ENCODE measurements around the gene ARHGAP42.

DNA sequence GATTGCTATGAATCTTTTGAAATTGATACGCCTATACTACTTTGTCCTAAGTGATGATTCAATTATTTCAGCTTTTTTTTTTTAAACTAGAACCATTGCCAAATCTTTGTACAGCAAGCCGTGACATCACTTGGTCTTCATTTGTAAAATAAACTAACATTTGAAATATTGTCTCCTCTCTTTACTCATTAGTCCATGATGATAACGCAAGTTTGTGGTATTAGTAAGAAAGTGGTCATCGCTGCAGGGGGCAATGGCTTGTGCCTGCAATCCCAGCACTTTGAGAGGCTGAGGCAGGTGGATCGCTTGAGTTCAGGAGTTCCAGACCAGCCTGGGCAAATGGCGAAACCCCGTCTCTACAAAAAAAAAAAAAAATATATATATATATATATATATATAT lies 12.9 kb upstream of the ARHGAP42 start:
- TF ChIP-seq, protein P1, sequence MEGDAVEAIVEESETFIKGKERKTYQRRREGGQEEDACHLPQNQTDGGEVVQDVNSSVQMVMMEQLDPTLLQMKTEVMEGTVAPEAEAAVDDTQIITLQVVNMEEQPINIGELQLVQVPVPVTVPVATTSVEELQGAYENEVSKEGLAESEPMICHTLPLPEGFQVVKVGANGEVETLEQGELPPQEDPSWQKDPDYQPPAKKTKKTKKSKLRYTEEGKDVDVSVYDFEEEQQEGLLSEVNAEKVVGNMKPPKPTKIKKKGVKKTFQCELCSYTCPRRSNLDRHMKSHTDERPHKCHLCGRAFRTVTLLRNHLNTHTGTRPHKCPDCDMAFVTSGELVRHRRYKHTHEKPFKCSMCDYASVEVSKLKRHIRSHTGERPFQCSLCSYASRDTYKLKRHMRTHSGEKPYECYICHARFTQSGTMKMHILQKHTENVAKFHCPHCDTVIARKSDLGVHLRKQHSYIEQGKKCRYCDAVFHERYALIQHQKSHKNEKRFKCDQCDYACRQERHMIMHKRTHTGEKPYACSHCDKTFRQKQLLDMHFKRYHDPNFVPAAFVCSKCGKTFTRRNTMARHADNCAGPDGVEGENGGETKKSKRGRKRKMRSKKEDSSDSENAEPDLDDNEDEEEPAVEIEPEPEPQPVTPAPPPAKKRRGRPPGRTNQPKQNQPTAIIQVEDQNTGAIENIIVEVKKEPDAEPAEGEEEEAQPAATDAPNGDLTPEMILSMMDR (IDR thresholded peaks at IDR 0.05), result no peak
- no peak for TF ChIP-seq POLR2A (IDR thresholded peaks at IDR 0.05)

All from testis (tissue), 2 donors.